KMS-11 (cell line): Measurements from ENCODE around the gene CCNC.

Experiments used
- H2AFZ ChIP-seq: fragments of 200-600 bp; sonication (generic); 2 replicates; pipeline ENCODE4 v1.6.1; 2016; ENCODE audit warnings: antibody characterized with exemption, mixed run types, low read depth
- H3K27ac ChIP-seq: fragments of 200-600 bp; sonication (generic); 2 replicates; pipeline ENCODE4 v1.6.1; 2016; ENCODE audit warnings: mild to moderate bottlenecking, mixed run types
- H3K27me3 ChIP-seq: fragments of 200-600 bp; sonication (generic); 2 replicates; pipeline ENCODE4 v1.6.1; 2017; ENCODE audit warnings: mild to moderate bottlenecking, low read depth, mixed run types, moderate library complexity; ENCODE audit not compliant: insufficient read depth
- H3K36me3 ChIP-seq: fragments of 200-600 bp; sonication (generic); 2 replicates; pipeline ENCODE4 v1.6.1; 2017; ENCODE audit warnings: mild to moderate bottlenecking, mixed run types; ENCODE audit not compliant: insufficient read depth
- H3K4me1 ChIP-seq: fragments of 200-600 bp; sonication (generic); 2 replicates; pipeline ENCODE4 v1.6.1; 2016; ENCODE audit warnings: mild to moderate bottlenecking, low read depth, mixed run types; ENCODE audit not compliant: poor library complexity, severe bottlenecking
- H3K4me2 ChIP-seq: fragments of 200-600 bp; sonication (generic); 2 replicates; pipeline ENCODE4 v1.7.0; 2016; ENCODE audit warnings: mild to moderate bottlenecking, mixed run types
- H3K4me3 ChIP-seq: fragments of 200-600 bp; sonication (generic); IDR thresholded peaks from 2 replicates; pipeline ENCODE4 v1.6.1; 2017; ENCODE audit warnings: low read depth, low read length, mixed read lengths; ENCODE audit not compliant: insufficient read depth
- H3K79me2 ChIP-seq: fragments of 200-600 bp; sonication (generic); 2 replicates; pipeline ENCODE4 v1.6.1; 2016; ENCODE audit warnings: low read depth, mixed run types; ENCODE audit not compliant: insufficient read depth
- H3K9ac ChIP-seq: fragments of 200-600 bp; sonication (generic); 2 replicates; pipeline ENCODE4 v1.6.1; 2016; ENCODE audit warnings: mild to moderate bottlenecking, mixed run types
- H4K20me1 ChIP-seq: fragments of 200-600 bp; sonication (generic); 2 replicates; pipeline ENCODE4 v1.6.1; 2016; ENCODE audit warnings: mild to moderate bottlenecking, mixed run types; ENCODE audit not compliant: insufficient read depth
- TF ChIP-seq, protein P1 (sequence below): fragments of 200-600 bp; sonication (generic); conservative IDR thresholded peaks from 2 replicates; pipeline ENCODE4 v1.6.1; 2017; ENCODE audit warnings: low read depth, mild to moderate bottlenecking, antibody characterized with exemption, low read length, moderate library complexity, mixed read lengths

The CCNC gene

GRCh38 chr6:99605911-99606655, 37.6 kb upstream of the CCNC start:
- no peak overlapping the region for H3K27ac ChIP-seq
- TF ChIP-seq, protein P1, sequence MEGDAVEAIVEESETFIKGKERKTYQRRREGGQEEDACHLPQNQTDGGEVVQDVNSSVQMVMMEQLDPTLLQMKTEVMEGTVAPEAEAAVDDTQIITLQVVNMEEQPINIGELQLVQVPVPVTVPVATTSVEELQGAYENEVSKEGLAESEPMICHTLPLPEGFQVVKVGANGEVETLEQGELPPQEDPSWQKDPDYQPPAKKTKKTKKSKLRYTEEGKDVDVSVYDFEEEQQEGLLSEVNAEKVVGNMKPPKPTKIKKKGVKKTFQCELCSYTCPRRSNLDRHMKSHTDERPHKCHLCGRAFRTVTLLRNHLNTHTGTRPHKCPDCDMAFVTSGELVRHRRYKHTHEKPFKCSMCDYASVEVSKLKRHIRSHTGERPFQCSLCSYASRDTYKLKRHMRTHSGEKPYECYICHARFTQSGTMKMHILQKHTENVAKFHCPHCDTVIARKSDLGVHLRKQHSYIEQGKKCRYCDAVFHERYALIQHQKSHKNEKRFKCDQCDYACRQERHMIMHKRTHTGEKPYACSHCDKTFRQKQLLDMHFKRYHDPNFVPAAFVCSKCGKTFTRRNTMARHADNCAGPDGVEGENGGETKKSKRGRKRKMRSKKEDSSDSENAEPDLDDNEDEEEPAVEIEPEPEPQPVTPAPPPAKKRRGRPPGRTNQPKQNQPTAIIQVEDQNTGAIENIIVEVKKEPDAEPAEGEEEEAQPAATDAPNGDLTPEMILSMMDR, result no peak
- H3K4me1 ChIP-seq, result peaks cover 15% of the 10 kb centered on the region
- H3K9ac ChIP-seq, result no peak overlapping the region
- no peak overlapping the region for H2AFZ ChIP-seq
- H3K4me2 ChIP-seq, result no peak overlapping the region
- no peaks in the 10 kb centered on the region for H3K79me2 ChIP-seq
- H3K36me3 ChIP-seq, result no peaks in the 10 kb centered on the region
- H3K4me3 ChIP-seq, result no peak overlapping the region
- H3K27me3 ChIP-seq, result no peaks in the 10 kb centered on the region
- no peaks in the 10 kb centered on the region for H4K20me1 ChIP-seq

DNA sequence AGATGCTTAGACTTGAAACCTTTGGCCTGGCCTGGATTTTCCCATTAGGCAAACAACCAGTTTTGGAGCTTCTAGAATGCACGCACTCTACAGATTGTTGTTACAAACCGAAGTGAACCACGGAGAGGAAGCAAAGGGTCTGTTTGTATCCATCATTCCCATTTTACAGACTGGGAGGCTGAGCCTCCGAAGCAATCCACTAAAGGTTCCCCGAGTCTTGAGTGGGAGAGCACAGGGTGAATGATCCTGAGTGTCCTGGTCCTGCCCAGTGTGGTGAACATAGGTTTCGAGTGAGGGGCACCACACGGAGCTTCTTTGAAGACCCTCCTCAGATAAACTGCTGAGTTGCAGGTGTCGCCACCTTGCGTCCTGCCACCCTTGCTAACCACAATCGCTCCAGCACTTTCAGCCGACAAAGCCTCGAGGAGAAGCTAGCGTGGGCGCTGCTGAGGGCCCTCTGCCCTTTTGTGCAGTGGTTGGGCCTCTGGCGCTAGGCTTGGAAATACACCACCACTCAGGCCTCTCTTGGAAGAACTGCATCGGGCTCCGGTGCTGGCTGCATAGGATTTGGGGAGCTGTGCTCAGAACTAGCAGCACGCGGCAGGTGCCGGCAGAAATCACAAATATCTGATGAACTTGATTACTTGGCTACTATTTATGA, 36.7 kb upstream of the CCNC start:
- no peaks in the 10 kb centered on the region for H3K79me2 ChIP-seq
- H3K27me3 ChIP-seq, result no peaks in the 10 kb centered on the region
- peaks cover 6% of the 10 kb centered on the region for H3K4me1 ChIP-seq
- no peak overlapping the region for H2AFZ ChIP-seq
- H3K27ac ChIP-seq, result no peak overlapping the region
- no peak overlapping the region for H3K4me3 ChIP-seq
- TF ChIP-seq, protein P1, result no peak
- no peaks in the 10 kb centered on the region for H4K20me1 ChIP-seq
- no peaks in the 10 kb centered on the region for H3K36me3 ChIP-seq
- no peak overlapping the region for H3K9ac ChIP-seq
- H3K4me2 ChIP-seq, result no peak overlapping the region

GRCh38 chr6:99604166-99605073, 36.0 kb upstream of the CCNC start:
- no peak overlapping the region for H2AFZ ChIP-seq
- TF ChIP-seq, protein P1, result no peak

GRCh38 chr6:99603421-99604165, 35.1 kb upstream of the CCNC start:
- Histone ChIP-seq H3K4me1 (no peaks in the 10 kb centered on the region), H2AFZ (no peak overlapping the region), H3K27ac (no peak overlapping the region), H3K36me3 (no peaks in the 10 kb centered on the region), H4K20me1 (no peaks in the 10 kb centered on the region), H3K79me2 (no peaks in the 10 kb centered on the region), H3K4me2 (peak overlapping the region; percentile 25; the same call in 1 of the 2 replicates), H3K9ac (no peak overlapping the region), H3K27me3 (no peaks in the 10 kb centered on the region), H3K4me3 (no peak overlapping the region)
- TF ChIP-seq, protein P1, result no peak

More at GRCh38 chr6:99604166-99605073, 36.0 kb upstream of the CCNC start:
- Histone ChIP-seq H3K27me3 (no peaks in the 10 kb centered on the region), H3K27ac (no peak overlapping the region), H4K20me1 (no peaks in the 10 kb centered on the region), H3K4me3 (no peak overlapping the region), H3K36me3 (no peaks in the 10 kb centered on the region), H3K79me2 (no peaks in the 10 kb centered on the region), H3K4me2 (peak overlapping the region; percentile 25; the same call in 1 of the 2 replicates), H3K9ac (no peak overlapping the region), H3K4me1 (no peaks in the 10 kb centered on the region)
